Trophoblast cell (in vitro differentiated cells and primary cell): ENCODE data around the gene ATN1.
"Not testable (repeated sequence)": the region's sequence is repeated elsewhere in the genome, so short reads cannot be mapped to it uniquely, and the experiment has no call there.

ENCODE experiments used
- DNase-seq, 2 donors: peaks; one replicate each; pipeline ENCODE4 v3.0.0-alpha.2; 2016
- H2AFZ ChIP-seq: 2 replicates; pipeline ENCODE4 v1.6.1; 2013; ENCODE audit warnings: low read length, moderate library complexity, mild to moderate bottlenecking; ENCODE audit not compliant: insufficient read depth, poor library complexity
- H2AK5ac ChIP-seq: 2 replicates; pipeline ENCODE4 v1.6.1; 2013; ENCODE audit warnings: mild to moderate bottlenecking, low read length
- H2BK120ac ChIP-seq: 2 replicates; pipeline ENCODE4 v1.6.1; 2013; ENCODE audit warnings: low read length, mild to moderate bottlenecking, moderate library complexity; ENCODE audit not compliant: insufficient read depth, poor library complexity
- H2BK12ac ChIP-seq: 2 replicates; pipeline ENCODE4 v1.6.1; 2013; ENCODE audit warnings: mild to moderate bottlenecking, low read length, moderate library complexity
- H2BK5ac ChIP-seq: 2 replicates; pipeline ENCODE4 v1.6.1; 2013; ENCODE audit warnings: low read length, low read depth, moderate library complexity, mild to moderate bottlenecking; ENCODE audit not compliant: poor library complexity
- H3K14ac ChIP-seq: 2 replicates; pipeline ENCODE4 v1.6.1; 2013; ENCODE audit warnings: mild to moderate bottlenecking, low read length
- H3K18ac ChIP-seq: 2 replicates; pipeline ENCODE4 v1.6.1; 2013; ENCODE audit warnings: mild to moderate bottlenecking, low read length
- H3K23ac ChIP-seq: 2 replicates; pipeline ENCODE4 v1.6.1; 2013; ENCODE audit warnings: low read length
- H3K27ac ChIP-seq: 2 replicates; pipeline ENCODE4 v1.5.1; 2013; ENCODE audit warnings: low read depth, mild to moderate bottlenecking, inconsistent platforms, low read length, moderate library complexity
- H3K27me3 ChIP-seq: 2 replicates; pipeline ENCODE4 v1.6.1; 2013; ENCODE audit warnings: inconsistent platforms, mild to moderate bottlenecking, low read length, moderate library complexity; ENCODE audit not compliant: insufficient read depth
- H3K36me3 ChIP-seq, 2 experiments: 1 replicate in 1 of 2; 2 replicates in 1 of 2; pipeline ENCODE4 v1.6.1; 2013; ENCODE audit warnings: low read length in 2 of 2, mild to moderate bottlenecking in 2 of 2, moderate library complexity in 1 of 2; ENCODE audit not compliant: insufficient read depth in 2 of 2, control insufficient read depth in 1 of 2
- H3K4ac ChIP-seq: 2 replicates; pipeline ENCODE4 v1.6.1; 2013; ENCODE audit warnings: low read depth, mild to moderate bottlenecking, low read length, moderate library complexity
- H3K4me1 ChIP-seq, 2 experiments: 1 replicate in 1 of 2; 2 replicates in 1 of 2; pipeline ENCODE4 v1.6.1; 2013; ENCODE audit warnings: low read length in 2 of 2, mild to moderate bottlenecking in 2 of 2, moderate library complexity in 1 of 2; ENCODE audit not compliant: insufficient read depth in 2 of 2, control insufficient read depth in 1 of 2
- H3K4me2 ChIP-seq: 2 replicates; pipeline ENCODE4 v1.6.1; 2013; ENCODE audit warnings: inconsistent platforms, mild to moderate bottlenecking, low read length, moderate library complexity
- H3K4me3 ChIP-seq: 2 replicates; pipeline ENCODE4 v1.5.1; 2013; ENCODE audit warnings: mild to moderate bottlenecking, low read depth, low read length, inconsistent platforms
- H3K79me1 ChIP-seq: one replicate; pipeline ENCODE4 v1.6.1; 2013; ENCODE audit warnings: low read length
- H3K79me2 ChIP-seq: 2 replicates; pipeline ENCODE4 v1.6.1; 2013; ENCODE audit warnings: low read length, mild to moderate bottlenecking; ENCODE audit not compliant: control insufficient read depth, insufficient read depth, poor library complexity
- H3K9ac ChIP-seq: 2 replicates; pipeline ENCODE4 v1.6.1; 2013; ENCODE audit warnings: mild to moderate bottlenecking, low read length
- H3K9me3 ChIP-seq: 2 replicates; pipeline ENCODE4 v1.6.1; 2013; ENCODE audit warnings: low read depth, mild to moderate bottlenecking, control low read depth, inconsistent platforms, low read length; ENCODE audit not compliant: insufficient read depth
- H4K12ac ChIP-seq: 2 replicates; pipeline ENCODE4 v1.6.1; 2013; ENCODE audit warnings: low read depth, mild to moderate bottlenecking, low read length, moderate library complexity
- H4K8ac ChIP-seq: 2 replicates; pipeline ENCODE4 v1.6.1; 2013; ENCODE audit warnings: low read depth, mild to moderate bottlenecking, low read length, moderate library complexity
- H4K91ac ChIP-seq: one replicate; pipeline ENCODE4 v1.6.1; 2013; ENCODE audit warnings: low read depth, mild to moderate bottlenecking, low read length, moderate library complexity
- WGBS: extraction: QIAGEN DNeasy Blood & Tissue Kit; methylation state at CpG from one replicate; pipeline ENCODE4 v1.1.7; 2013; ENCODE audit warnings: missing lambda C conversion rate; ENCODE audit not compliant: insufficient read length, insufficient coverage; ENCODE audit errors: extremely low coverage; 5-methylcytosine and 5-hydroxymethylcytosine counted together

Gene ATN1

DNA sequence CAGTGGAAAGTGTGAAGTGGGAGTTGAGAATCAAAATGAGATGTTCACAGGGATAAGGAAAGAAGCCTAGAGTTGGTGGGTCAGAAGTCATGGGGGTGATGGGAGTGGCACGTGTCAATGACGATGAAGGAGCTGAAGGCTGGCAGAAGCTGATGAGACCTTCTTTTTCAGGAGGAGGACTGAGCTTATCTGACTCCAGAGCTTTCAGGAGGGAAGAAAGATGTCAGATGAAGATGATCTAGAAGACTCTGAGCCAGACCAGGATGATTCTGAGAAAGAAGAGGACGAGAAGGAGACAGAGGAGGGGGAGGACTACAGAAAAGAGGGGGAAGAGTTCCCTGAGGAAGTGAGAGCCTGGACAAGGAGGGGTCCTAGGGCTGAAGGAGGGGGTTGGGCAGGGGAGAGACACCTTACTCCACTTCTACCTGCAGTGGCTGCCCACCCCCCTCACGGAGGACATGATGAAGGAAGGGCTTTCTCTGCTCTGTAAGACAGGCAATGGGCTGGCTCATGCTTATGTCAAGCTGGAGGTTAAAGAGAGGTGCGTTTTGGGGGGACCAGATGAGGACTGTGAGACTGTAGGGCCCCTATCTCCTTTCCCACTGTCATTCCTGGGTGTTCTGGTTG is 22.2 kb upstream of the ATN1 start:
- DNase-seq = no peak
- no peak overlapping the region for H3K4ac ChIP-seq
- no peak overlapping the region for H3K23ac ChIP-seq
- H3K18ac ChIP-seq = no peak overlapping the region
- peaks cover 8% of the 10 kb centered on the region for H3K79me1 ChIP-seq
- H4K12ac ChIP-seq = peak overlapping the region; percentile 78
- no peak overlapping the region for H2AFZ ChIP-seq
- H3K27ac ChIP-seq = no peak overlapping the region
- no peak overlapping the region for H2BK120ac ChIP-seq
- H3K9me3 ChIP-seq = no peaks in the 10 kb centered on the region
- H3K4me2 ChIP-seq = peak overlapping the region; percentile 65
- no peaks in the 10 kb centered on the region for H3K27me3 ChIP-seq
- no peaks in the 10 kb centered on the region for H3K36me3 ChIP-seq
- peaks cover 3% of the 10 kb centered on the region for H3K79me2 ChIP-seq
- H2BK5ac ChIP-seq = no peak overlapping the region
- peak overlapping the region; percentile 94 for H4K8ac ChIP-seq
- H2AK5ac ChIP-seq = no peak overlapping the region
- no peak overlapping the region for H4K91ac ChIP-seq
- H3K9ac ChIP-seq = no peak overlapping the region
- H3K14ac ChIP-seq = no peak overlapping the region
- peaks cover 4 to 6% of the 10 kb centered on the region in 2 experiments for H3K4me1 ChIP-seq
- H2BK12ac ChIP-seq = no peak overlapping the region
- no peak overlapping the region for H3K4me3 ChIP-seq
- WGBS = no CpG with 5 or more reads among the region's 5 CpGs

DNA sequence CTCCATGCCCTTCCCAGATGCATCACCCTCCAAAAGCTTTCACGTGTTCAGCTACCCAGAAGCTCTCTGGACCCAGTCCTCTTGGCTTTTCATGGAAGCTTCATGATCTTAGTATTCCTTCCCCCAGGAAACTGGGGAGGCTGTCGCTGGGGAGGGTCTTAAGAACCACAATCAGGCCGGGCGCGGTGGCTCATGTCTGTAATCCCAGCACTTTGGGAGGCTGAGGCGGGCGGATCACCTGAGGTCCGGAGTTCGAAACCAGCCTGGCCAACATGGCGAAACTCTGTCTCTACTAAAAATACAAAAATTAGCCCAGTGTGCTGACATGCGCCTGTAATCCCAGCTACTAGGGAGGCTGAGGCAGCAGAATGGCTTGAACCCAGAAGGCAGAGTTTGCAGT is 19.6 kb upstream of the ATN1 start:
- H2BK12ac ChIP-seq, H3K36me3 ChIP-seq, H4K91ac ChIP-seq, H3K79me2 ChIP-seq, H3K18ac ChIP-seq, H2AK5ac ChIP-seq, H3K27me3 ChIP-seq, H3K23ac ChIP-seq, DNase-seq, H3K14ac ChIP-seq, H2AFZ ChIP-seq, H3K4me3 ChIP-seq, H3K27ac ChIP-seq, H2BK120ac ChIP-seq, H3K79me1 ChIP-seq, H3K4me2 ChIP-seq, H3K4me1 ChIP-seq, H4K12ac ChIP-seq, H2BK5ac ChIP-seq, H3K9me3 ChIP-seq, H3K4ac ChIP-seq, H4K8ac ChIP-seq, H3K9ac ChIP-seq: not testable (repeated sequence)
- WGBS = no CpG with 5 or more reads among the region's 11 CpGs

DNA sequence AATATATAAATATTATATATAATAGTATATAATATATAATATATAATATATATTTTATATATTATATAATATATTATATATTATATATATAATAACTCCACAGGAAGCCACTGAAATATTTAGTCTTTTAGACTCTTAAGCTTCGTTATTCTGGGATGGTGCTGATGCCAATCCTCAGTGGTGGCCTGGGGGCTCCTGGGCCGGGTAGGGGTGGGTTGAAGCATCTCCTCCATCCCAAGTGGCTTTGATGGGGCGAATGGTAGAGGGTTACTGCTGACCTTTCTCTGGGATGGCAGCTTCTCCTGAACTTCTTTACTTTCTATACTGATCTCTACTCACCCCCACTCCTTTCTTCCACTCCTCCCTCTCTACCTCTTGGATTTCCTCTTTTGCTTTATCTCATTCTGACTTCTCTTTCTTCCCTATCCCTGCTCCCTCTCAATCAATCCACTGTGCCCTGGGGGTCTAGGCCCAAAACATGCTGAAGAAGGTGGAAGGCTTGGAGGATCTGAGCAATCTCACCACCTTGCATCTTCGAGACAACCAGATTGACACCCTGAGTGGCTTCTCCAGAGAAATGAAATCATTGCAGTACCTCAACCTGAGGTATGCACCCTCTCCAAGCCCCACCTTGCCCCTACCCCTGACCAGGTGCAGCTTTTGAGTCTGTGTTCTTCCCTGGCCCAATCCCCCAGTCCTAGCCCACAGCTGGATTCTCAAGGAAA is 18.2 kb upstream of the ATN1 start:
- Histone ChIP-seq H3K4me3 (no peak overlapping the region), H3K14ac (no peak overlapping the region), H3K79me1 (peaks cover 4% of the 10 kb centered on the region), H3K36me3 (no peaks in the 10 kb centered on the region), H4K91ac (no peak overlapping the region), H3K23ac (no peak overlapping the region), H2BK12ac (no peak overlapping the region), H3K27me3 (peaks cover 9% of the 10 kb centered on the region), H2BK120ac (no peak overlapping the region), H3K79me2 (peaks cover 3% of the 10 kb centered on the region), H3K27ac (no peak overlapping the region), H3K18ac (no peak overlapping the region), H3K4me2 (no peak overlapping the region), H3K9ac (no peak overlapping the region), H4K8ac (no peak overlapping the region), H3K4me1 (peaks cover 4 to 9% of the 10 kb centered on the region in 2 experiments), H2BK5ac (no peak overlapping the region), H3K9me3 (no peaks in the 10 kb centered on the region), H3K4ac (no peak overlapping the region), H2AFZ (no peak overlapping the region), H2AK5ac (no peak overlapping the region), H4K12ac (no peak overlapping the region)
- WGBS = no CpG with 5 or more reads among the region's 4 CpGs
- no peak for DNase-seq

DNA sequence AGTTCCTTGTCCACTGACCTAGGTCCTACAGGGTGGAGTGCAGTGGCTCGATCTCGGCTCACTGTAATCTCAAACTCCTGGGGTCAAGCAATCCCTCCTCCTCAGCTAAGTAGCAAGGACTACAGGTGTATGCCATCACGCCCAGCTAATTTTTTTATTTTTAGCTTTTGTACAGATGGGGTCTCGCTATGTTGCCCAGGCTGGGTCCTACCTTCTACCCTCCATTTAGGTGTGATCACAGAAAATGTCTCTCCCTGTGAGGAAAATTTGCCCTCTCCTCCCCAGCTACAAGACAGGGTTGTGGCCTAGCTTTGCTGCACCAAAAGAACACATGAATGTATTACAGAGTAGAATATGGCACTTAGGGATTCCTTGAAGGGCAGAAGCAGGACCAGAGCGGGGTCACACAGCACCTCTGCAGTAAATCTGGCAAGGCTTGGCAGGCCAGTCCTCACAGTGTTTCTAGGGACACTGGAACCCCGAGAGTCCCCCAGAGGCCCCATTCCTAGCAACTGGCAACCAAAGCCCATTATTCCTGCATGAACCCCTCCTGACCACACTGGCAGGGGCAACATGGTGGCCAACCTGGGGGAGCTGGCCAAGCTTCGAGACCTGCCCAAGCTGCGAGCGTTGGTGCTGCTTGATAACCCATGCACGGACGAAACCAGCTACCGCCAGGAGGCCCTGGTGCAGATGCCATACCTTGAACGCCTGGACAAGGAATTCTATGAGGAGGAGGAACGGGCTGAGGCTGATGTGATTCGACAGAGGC is 15.4 kb upstream of the ATN1 start:
- Histone ChIP-seq H3K9me3 (no peaks in the 10 kb centered on the region), H3K18ac (no peak overlapping the region), H3K36me3 (no peaks in the 10 kb centered on the region), H3K23ac (no peak overlapping the region), H3K14ac (no peak overlapping the region), H3K4me2 (no peak overlapping the region), H3K9ac (no peak overlapping the region), H3K4me3 (no peak overlapping the region), H2AFZ (no peak overlapping the region), H3K4me1 (peaks cover 0 to 3% of the 10 kb centered on the region in 2 experiments), H4K8ac (no peak overlapping the region), H3K27me3 (peaks cover 18% of the 10 kb centered on the region), H4K91ac (no peak overlapping the region), H4K12ac (no peak overlapping the region), H2BK12ac (no peak overlapping the region), H3K4ac (no peak overlapping the region), H3K27ac (no peak overlapping the region), H2BK120ac (no peak overlapping the region), H3K79me1 (no peaks in the 10 kb centered on the region), H2AK5ac (no peak overlapping the region), H3K79me2 (no peaks in the 10 kb centered on the region), H2BK5ac (no peak overlapping the region)
- DNase-seq = no peak
- no CpG with 5 or more reads among the region's 15 CpGs for WGBS
